Suprapubic skin (tissue), 3 donors: ENCODE measurements around the gene GAP43.

Experiments used
- CTCF ChIP-seq, 2 donors: fragments of 200-600 bp in 1 of 2; fragments of 450-650 bp in 1 of 2; sonication (generic) in 1 of 2; IDR thresholded peaks; one replicate each; pipeline ENCODE4 v1.5.1; 2016 to 2019; ENCODE audit warnings: antibody characterized with exemption in 2 of 2, mild to moderate bottlenecking in 1 of 2, moderate library complexity in 1 of 2
- EP300 ChIP-seq: sonication (generic); formaldehyde crosslinking; IDR thresholded peaks from one replicate; pipeline ENCODE4 v1.6.1; 2017; ENCODE audit warnings: antibody characterized with exemption
- POLR2A ChIP-seq, 2 donors: fragments of 450-650 bp; IDR thresholded peaks; one replicate each; pipeline ENCODE4 v1.6.1; 2017; ENCODE audit warnings: antibody characterized with exemption in 2 of 2, mild to moderate bottlenecking in 2 of 2, moderate library complexity in 2 of 2

- no peak for TF ChIP-seq CTCF (IDR thresholded peaks at IDR 0.05)
- TF ChIP-seq POLR2A (IDR thresholded peaks at IDR 0.05): no peak
- TF ChIP-seq EP300: no peak
These were observed 53.0 kb downstream of the GAP43 start for GRCh38 chr3:115676336-115676735.
